ENCODE measurements around the gene ISG20L2.

DNA sequence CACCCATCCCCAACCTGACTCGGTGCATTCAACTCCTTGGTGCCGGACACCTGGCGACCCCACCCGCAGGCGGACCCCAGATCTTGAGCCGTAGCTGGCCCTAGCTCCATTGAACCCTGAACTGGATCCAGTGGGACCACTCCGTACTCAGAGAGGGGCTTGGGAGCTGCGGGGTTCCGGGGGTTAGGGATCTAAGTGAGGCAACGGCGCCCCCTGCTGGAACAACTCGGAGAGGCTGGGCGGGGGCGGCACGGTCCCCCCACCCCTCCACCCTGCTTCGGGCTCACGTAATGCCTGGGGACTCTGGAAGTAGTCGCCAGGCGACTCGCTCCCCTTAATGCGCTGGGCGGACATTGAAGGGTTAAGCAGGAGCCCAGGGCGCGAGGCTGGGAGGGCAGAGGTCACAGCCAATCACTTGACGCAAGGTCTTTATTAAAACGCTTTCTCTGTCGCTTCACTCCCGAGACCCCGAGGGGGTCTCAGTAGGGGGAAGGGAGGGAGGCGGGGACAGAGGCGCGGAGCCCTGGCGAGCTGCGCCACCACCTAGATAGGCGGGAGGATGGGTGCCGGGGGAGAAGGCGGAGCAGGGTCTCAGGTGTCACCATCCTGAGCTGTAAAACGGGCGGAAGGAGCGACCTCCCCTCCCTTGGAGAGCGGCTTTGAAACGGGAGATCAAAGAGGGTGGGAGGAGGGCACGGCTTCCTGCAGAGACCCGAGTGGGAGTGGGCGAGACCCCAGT, 22.5 kb downstream of the ISG20L2 start:
- TF ChIP-seq CTCF (IDR thresholded peaks at IDR 0.05; ENCODE audit: low read length) (peak; percentile 97), EZH2 (optimal IDR thresholded peaks at IDR 0.05; ENCODE audit: low read depth, low read length) (no peak)

All from MM.1S (cell line).